GM20000 (cell line): ENCODE results near the gene PLEKHM2.

Experiments used
- DNase-seq: peaks from one replicate; pipeline ENCODE4 v3.0.0; 2012; ENCODE audit warnings: low spot score
- CTCF ChIP-seq: IDR thresholded peaks from 2 replicates; pipeline ENCODE4 v1.5.1; 2012; ENCODE audit warnings: mild to moderate bottlenecking, control low read depth; ENCODE audit errors: extremely low read depth, missing control alignments

Gene PLEKHM2

DNA sequence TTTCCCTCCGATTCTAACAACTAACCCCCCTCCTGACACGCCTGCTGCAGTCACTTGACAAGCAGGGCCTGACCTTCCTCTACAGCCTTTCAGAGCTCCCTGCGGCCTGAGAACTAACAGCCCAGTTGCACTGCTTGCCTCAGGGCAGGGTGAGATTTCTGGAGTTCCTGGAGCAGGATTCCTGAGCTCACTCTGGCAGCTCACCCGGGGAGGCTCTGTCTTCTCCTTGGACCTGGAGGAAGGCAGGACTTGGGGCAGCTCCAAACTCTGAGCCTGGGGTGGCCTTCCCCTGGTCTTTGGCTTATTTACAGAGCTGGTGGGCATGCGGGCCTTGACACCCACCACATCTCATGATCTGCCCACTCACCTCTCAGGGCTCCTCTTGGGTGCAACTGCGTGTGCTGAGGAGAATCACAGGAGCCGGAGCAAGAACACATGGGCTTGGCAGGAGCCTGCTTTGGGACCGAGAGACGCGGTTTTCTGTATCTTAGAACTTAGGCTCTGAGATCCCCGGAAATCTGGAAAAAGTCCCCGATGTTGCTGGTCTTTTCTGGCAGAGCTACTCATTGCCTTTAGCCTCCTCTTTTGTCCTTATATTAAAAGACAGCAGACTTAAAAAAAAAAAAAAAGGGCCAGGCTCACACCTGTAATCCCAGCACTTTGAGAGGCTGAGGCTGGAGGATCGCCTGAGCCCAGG is 38.9 kb downstream of the PLEKHM2 start:
- DNase-seq: no peak
- no peak for TF ChIP-seq CTCF

DNA sequence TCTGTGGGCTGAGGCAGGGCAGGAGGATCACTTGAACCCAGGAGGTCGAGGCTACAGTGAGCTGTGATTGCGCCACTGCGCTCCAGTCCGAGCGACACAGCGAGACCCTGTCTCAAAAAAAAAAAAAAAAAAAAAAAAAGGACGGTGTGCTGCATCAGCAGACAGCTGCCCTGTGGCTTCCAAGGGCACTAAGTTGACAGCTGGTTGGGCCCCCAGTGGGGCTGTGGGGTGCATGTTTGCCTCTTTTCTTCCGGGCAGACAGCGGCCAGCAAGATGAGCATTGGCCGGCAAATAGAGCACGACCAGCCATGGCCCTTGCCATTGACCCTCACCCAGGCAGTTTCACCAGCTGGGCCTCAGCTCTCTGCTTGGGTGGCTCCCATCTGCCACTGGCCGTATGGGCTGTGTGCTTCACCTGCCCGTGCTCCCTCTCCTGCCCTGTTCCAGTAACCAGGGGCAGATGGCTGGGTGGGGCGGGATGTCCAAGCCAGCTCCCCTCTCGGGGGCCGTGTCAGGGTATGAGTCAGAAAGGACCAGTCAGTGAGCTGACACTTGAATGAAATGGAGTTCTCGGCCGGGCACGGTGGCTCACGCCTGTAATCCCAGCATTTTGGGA is 39.6 kb downstream of the PLEKHM2 start:
- no peak for TF ChIP-seq CTCF
- no peak for DNase-seq

GRCh38 chr1:15724949-15725880 is 41.1 kb downstream of the PLEKHM2 start:
- no peak for DNase-seq
- TF ChIP-seq CTCF: no peak

GRCh38 chr1:15726508-15726907 is 42.4 kb downstream of the PLEKHM2 start:
- no peak for TF ChIP-seq CTCF
- DNase-seq: no peak

DNA sequence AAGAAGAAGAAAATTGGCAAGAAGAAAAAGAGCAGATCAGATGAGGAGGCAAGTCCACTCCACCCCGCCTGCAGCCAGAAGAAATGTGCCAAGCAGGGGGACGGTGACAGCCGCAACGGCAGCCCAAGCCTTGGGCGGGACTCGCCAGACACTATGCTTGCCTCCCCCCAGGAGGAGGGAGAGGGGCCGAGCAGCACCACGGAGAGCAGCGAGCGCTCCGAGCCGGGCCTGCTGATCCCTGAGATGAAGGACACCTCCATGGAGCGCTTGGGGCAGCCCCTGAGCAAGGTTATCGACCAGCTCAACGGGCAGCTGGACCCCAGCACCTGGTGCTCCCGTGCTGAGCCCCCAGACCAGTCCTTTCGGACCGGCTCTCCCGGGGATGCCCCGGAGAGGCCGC is 42.9 kb downstream of the PLEKHM2 start:
- no peak for TF ChIP-seq CTCF
- DNase-seq: no peak

GRCh38 chr1:15727424-15727823 is 43.3 kb downstream of the PLEKHM2 start:
- no peak for TF ChIP-seq CTCF
- no peak for DNase-seq

DNA sequence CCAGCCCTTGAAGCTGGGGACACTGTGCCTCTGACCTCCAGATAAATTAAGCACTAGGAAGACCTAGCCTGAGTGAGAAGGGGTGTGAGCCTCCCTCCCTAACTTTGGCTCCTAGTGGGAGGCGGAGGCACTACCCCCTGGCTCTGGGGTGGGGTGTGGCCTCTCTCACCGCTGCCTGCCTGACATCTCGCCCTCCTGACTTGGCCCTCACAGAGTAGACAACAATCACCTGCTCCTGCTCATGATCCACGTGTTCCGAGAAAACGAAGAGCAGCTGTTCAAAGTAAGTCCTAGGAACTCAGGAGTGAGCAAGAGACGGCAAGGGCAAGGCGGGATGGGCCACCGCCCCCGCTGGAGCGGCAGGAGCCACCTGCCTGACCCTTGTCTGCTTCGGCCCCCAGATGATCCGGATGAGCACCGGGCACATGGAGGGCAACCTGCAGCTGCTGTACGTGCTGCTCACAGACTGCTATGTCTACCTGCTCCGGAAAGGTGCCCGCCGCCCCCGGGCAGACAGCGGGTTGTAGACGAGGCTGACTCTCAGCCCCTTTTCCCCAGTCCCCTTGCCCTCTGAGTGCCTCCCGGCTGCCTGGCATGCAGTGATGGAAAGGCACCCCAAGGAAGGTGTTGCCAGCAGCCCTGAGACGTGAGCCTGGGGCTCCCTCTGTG is 43.9 kb downstream of the PLEKHM2 start:
- no peak for TF ChIP-seq CTCF
- DNase-seq: no peak
